Left renal cortex interstitium (tissue), 4 donors: ENCODE data around the gene ANTXR2. TPM values are rescaled to one million over a fixed set of nuclear protein-coding genes. Genes with fewer than 3 reads are reported as not detected.

Source experiments
- DNase-seq, 4 donors: peaks; one replicate each; pipeline ENCODE4 v3.0.0-alpha.2; 2013; ENCODE audit warnings: low read depth in 4 of 4, low spot score in 2 of 4, missing footprints in 1 of 4
- polyA plus RNA-seq, 4 donors: library from polyadenylated mRNA; unstranded; fragments of 120-200 nt; gene quantifications; one replicate each; pipeline ENCODE4 v1.2.1, GENCODE V29; 2013; ENCODE audit not compliant: insufficient read length in 4 of 4

Gene ANTXR2
- polyA plus RNA-seq, 4 donors: 61.9 to 106 (median 69.5) TPM

DNA sequence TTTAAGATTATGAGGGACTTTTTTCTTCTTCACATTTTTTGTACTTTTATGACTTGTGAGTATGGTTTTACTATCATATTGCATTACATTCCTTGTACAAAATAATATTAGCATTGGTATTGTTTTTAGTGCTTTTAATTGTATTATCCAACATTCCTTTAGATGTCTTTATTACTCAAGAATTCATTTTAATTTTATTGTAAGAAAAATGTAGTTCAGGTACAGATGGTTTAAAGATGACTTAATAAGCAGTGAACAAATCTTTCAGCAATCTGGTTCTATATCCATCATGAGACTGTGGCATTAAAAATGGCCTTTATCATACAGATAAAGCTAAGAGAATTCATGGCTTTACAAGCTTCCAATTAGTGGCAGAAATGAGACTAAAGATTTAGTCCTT is 191.6 kb downstream of the ANTXR2 start:
- DNase-seq: no peak

GRCh38 chr4:79877511-79877910 is 195.5 kb downstream of the ANTXR2 start:
- no peak for DNase-seq

GRCh38 chr4:79875344-79875899 is 197.6 kb downstream of the ANTXR2 start:
- no peak for DNase-seq

DNA sequence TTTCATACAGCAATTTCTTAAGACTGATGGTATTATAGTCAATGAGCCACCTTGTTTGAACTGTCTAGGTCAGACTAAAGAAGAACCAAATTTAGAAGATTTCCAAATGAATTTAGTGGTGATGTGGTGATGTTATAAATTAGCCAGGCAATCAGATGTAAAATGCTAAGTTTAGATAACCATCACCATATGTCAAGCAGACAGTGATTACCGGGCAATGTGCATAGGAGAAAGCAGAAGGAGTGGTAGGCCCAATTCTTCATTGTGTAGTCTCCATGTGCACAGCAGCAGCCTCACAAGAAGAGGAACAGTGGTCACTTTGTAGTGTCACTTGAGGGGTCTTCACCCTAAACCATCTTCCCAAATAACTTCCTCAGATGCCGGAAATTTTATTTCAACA is 198.8 kb downstream of the ANTXR2 start:
- DNase-seq: no peak

DNA sequence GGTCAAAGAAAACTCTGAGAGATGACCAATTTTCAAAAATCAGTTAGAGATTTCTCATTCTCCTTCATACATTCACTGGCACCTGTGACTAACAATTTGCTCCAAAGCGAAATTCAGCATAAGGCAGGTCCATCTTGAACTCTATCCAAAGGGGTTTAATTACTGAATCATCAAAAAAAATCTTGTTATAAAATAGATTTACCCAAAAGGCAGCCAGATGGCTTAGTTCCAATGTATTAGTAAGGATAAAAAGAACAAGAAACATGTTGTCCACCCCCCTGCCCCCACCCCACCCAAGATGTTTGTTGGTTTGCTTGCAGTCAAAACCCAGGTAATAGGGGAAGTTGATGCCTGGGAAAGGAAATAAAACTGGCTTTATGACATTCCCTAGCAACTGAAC is 200.3 kb downstream of the ANTXR2 start:
- no peak for DNase-seq

- no peak for DNase-seq
Observed at GRCh38 chr4:79871961-79872360, 201.1 kb downstream of the ANTXR2 start.

GRCh38 chr4:79869597-79870237 is 203.3 kb downstream of the ANTXR2 start:
- no peak for DNase-seq

DNA sequence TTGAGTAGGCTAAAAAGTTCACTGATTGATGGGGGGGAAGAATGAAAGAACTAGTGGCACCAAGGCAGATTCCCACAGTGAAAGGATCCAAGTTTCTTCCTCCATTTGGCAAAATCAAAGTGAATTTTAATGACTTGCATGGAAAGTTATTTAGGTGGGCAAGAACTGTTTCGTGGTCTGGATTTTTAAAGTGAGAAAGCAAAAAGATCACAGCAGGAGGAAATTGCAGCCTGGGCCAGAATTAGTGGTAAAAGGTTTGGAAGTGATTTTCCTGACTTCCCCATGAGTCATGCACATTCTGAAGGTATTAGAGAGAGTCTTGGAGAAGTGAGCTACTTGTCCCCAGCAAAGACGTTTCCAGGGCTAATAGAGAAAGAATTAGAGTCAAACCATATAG is 207.8 kb downstream of the ANTXR2 start:
- no peak for DNase-seq

DNA sequence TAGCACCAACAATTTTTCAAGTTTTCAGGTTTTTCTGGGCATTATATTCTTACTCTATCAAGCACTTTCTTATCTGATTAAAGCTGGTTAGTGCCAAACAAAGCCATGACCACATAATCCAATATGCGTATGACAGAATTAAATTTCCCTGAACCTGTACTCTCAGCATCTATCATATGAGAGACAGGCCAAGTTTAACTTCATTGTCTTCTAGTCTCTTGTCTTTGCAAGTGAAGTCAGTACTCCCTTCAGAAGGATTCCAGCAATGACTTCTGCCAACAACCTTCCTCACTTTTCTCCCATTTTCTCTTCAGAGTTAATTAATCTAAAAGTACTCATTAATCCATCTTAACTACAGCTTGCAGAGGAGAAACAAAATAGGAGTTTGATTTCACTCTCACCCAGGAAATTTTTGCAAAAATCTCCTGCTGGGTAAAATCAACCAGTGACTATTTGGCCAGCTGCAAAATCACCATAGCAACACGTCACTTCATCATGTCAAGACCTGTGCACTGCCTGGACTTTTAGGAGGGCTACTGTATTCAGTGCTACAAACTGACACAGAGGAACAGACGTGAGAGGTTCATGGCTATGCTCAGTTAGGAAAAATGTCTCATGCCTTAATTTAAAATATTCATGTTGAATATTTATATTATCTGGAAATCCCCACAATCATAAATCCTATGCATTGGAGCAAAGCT is 208.4 kb downstream of the ANTXR2 start:
- DNase-seq: no peak

- no peak for DNase-seq
Observed at GRCh38 chr4:79863333-79863732, 209.7 kb downstream of the ANTXR2 start.

DNA sequence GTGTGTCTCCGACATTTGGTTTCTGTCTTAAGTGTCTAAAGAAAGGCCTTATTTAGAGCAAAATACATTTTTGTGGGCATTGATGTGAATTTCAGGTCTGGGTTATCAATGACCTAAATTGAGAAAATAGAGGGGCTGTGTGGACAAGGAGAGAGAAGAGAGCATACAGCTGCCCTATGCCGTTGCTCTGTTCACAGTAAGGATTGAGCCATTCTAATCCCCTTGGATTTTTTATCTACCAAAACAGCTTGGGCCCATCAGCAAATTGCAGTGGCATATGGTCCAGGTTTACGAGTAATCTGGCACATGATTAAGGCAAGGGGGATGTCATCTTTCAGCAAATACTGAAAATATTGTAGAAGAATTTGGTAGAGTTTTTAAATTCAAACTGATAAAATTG is 210.2 kb downstream of the ANTXR2 start:
- no peak for DNase-seq

DNA sequence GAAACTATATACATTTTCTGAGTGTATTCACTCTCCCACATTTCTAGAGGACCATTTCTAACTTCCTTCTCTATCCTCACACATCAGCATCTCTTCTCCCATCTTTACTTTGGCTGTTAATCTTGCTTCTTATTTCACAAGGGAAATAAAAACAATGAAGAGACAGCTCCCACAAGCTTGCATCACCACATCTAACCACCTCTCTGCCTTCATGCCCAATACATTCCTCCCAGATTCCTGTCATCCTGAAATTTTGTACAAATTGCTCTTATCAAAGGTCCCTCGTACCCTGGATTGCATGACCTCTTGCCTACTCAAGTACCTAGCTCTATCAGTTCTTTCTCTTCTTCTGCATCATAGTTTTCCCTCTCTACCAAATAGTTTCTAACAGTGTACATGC is 215.2 kb downstream of the ANTXR2 start:
- DNase-seq: no peak

GRCh38 chr4:79856196-79856595 is 216.8 kb downstream of the ANTXR2 start:
- no peak for DNase-seq

- DNase-seq: peak; percentile 9 to 43 (median 19)
Observed at GRCh38 chr4:79854856-79855502, 218.1 kb downstream of the ANTXR2 start.

DNA sequence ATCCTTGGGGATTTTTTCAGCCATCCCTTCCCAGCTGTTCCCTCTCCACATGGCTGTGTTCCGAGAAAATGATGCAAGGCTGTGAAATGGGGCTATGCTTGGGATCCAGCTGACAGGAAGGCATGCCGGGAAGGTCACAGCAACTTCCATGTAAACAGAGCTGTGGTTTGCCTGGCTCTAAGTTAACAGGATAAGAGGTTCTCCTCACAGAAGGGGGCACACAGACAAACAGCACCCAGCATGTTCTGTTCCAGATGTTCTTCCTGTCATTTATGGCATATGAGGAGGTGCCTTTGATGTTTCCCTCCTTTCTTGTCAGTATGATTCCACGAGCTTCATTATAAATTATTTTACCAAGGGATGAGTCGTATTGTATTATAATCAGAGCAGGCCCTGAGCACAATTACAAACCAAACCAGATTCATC is 220.7 kb downstream of the ANTXR2 start:
- DNase-seq: no peak

GRCh38 chr4:79851625-79852304 is 221.3 kb downstream of the ANTXR2 start:
- DNase-seq: no peak

Other genes with a start within 250 kb of the ANTXR2 start
- gene PRDM8, start 124.3 kb upstream of the ANTXR2 start, polyA plus RNA-seq: 1 to 10 TPM; 2.0 to 3.5 (median 2.1) TPM
- under 1 TPM; 0.07 to 0.16 (median 0.14) TPM for gene FGF5, start 193.4 kb upstream of the ANTXR2 start, polyA plus RNA-seq